ENCODE results near the gene SAMSN1. TPM values are rescaled to one million over a fixed set of nuclear protein-coding genes. Genes with fewer than 3 reads are reported as not detected.

Gene SAMSN1
- total RNA-seq, 2 experiments from 2014 or later = 121 to 125 TPM

GRCh38 chr21:14483296-14483695 lies 62.8 kb downstream of the SAMSN1 start:
- Mint-ChIP-seq H3K4me1 (peaks cover 55% of the 10 kb centered on the region), H3K27me3 (no peaks in the 10 kb centered on the region), H3K9me3 (peaks cover 14% of the 10 kb centered on the region), H3K4me3 (peak overlapping the region; percentile 31), H3K27ac (peak overlapping the region; percentile 81), H3K36me3 (peaks cover 66% of the 10 kb centered on the region)
- no peak for ATAC-seq (ENCODE audit: low read depth)
- DNase-seq = no peak
- POLR2A ChIA-PET = interaction anchor here (1.0 to 2.4 kb wide), 3 partner anchors 9 to 58 kb away, joined by 3 to 8 read pairs (median 5); no protein-coding TSS in a partner anchor

GRCh38 chr21:14482165-14482564 lies 64.0 kb downstream of the SAMSN1 start:
- Mint-ChIP-seq H3K36me3 (peaks cover 61% of the 10 kb centered on the region), H3K9me3 (peaks cover 14% of the 10 kb centered on the region), H3K4me1 (peaks cover 49% of the 10 kb centered on the region), H3K27me3 (no peaks in the 10 kb centered on the region), H3K4me3 (peak overlapping the region; percentile 53), H3K27ac (peak overlapping the region; percentile 95)
- ATAC-seq (ENCODE audit: low read depth) (peak; percentile 90), DNase-seq (no peak)
- POLR2A ChIA-PET = interaction anchor here (0.9 to 2.4 kb wide), 3 partner anchors 10 to 99 kb away, joined by 4 to 8 read pairs (median 5); partner anchors contain the start of gene HSPA13

- Mint-ChIP-seq H3K27ac (peak overlapping the region; percentile 75), H3K4me3 (no peak overlapping the region), H3K36me3 (peaks cover 55% of the 10 kb centered on the region), H3K9me3 (peaks cover 14% of the 10 kb centered on the region), H3K4me1 (peaks cover 51% of the 10 kb centered on the region), H3K27me3 (no peaks in the 10 kb centered on the region)
- POLR2A ChIA-PET = interaction anchor here (0.6 to 0.7 kb wide), 2 partner anchors 9 to 205 kb away, joined by 3 read pairs; no protein-coding TSS in a partner anchor
- ATAC-seq (ENCODE audit: low read depth) (no peak), DNase-seq (no peak)
Observed at GRCh38 chr21:14480411-14481031, 65.6 kb downstream of the SAMSN1 start.

DNA sequence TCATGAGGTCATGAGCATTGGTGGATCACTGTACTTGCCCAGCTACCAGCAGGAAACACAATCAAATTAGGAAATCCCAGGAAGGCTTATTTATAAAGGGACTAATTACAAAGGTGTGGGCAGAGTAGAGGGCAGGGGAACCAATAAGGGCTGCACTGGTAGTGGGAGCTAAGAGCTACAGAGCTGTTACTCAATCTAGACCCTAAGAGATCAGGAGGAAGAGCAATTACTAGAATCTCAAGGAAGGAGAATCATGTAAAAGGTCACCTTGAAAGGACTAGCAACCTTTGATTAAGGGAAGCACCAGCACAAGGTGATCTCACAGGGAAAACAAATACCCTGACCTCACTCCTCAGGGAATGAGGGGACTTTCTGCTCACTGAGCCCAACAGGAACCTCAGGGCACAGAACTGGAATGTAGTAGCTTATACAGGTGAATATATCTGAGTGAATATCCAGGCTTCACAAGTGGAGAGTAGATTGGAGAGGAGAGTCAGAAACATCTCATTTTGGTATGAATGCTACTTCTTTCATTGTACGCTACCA lies 66.8 kb downstream of the SAMSN1 start:
- ATAC-seq (ENCODE audit: low read depth) (no peak), DNase-seq (no peak)
- Mint-ChIP-seq H3K27me3 (no peaks in the 10 kb centered on the region), H3K27ac (peak overlapping the region; percentile 49), H3K4me3 (no peak overlapping the region), H3K4me1 (peaks cover 44% of the 10 kb centered on the region), H3K36me3 (peaks cover 45% of the 10 kb centered on the region), H3K9me3 (peaks cover 8% of the 10 kb centered on the region)
- POLR2A ChIA-PET = no interaction called here

DNA sequence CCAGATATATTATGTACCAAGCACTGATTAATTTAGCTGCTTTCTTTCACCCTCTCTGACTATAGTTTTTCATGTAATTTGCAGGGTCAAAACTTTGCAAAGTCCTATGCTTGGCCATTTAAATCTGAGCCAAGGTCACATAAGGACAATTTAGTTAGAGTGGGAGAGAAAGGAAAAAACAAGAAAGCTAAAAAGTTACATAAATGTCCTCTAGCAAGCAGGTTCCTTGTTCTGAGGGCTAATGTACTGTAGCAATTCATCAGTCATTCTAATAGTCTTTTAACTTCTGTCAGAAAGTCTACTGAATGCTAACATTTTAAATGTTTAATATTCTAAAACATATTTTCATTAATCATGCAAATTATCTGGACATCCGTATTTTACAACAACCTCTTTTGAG lies 68.3 kb downstream of the SAMSN1 start:
- peaks cover 31% of the 10 kb centered on the region for H3K36me3 Mint-ChIP-seq
- no peaks in the 10 kb centered on the region for H3K27me3 Mint-ChIP-seq
- POLR2A ChIA-PET = no interaction called here
- H3K9me3 Mint-ChIP-seq = peaks cover 2% of the 10 kb centered on the region
- no peak overlapping the region for H3K4me3 Mint-ChIP-seq
- ATAC-seq (ENCODE audit: low read depth) (no peak), DNase-seq (no peak)
- no peak overlapping the region for H3K27ac Mint-ChIP-seq
- H3K4me1 Mint-ChIP-seq = peaks cover 33% of the 10 kb centered on the region

DNA sequence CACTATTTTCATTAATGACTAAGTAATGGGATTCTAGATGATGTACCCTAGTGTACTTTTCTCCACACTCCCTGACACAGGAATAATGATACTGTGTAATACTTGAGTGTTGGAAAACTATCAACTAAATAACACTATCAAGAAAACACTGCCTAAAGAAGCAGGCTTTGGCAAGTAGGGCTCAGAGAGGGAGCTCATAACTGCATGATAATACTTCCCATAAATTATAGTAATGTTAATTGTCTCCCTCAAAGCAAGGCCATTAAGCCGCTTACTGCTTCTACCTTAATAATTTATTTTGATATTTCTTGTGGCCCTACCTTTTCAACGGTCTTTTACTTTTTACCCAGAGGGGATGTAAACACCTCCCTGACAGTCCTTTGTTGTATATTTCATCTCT lies 69.0 kb downstream of the SAMSN1 start:
- peaks cover 30% of the 10 kb centered on the region for H3K4me1 Mint-ChIP-seq
- POLR2A ChIA-PET = no interaction called here
- no peak overlapping the region for H3K27ac Mint-ChIP-seq
- no peak overlapping the region for H3K4me3 Mint-ChIP-seq
- H3K27me3 Mint-ChIP-seq = no peaks in the 10 kb centered on the region
- no peak for DNase-seq
- peaks cover 30% of the 10 kb centered on the region for H3K36me3 Mint-ChIP-seq
- ATAC-seq (ENCODE audit: low read depth) = no peak
- peaks cover 2% of the 10 kb centered on the region for H3K9me3 Mint-ChIP-seq

- peaks cover 9% of the 10 kb centered on the region for H3K9me3 Mint-ChIP-seq
- no peak overlapping the region for H3K4me3 Mint-ChIP-seq
- no peaks in the 10 kb centered on the region for H3K27me3 Mint-ChIP-seq
- peaks cover 33% of the 10 kb centered on the region for H3K36me3 Mint-ChIP-seq
- no peak overlapping the region for H3K27ac Mint-ChIP-seq
- POLR2A ChIA-PET = no interaction called here
- DNase-seq = no peak
- no peak for ATAC-seq (ENCODE audit: low read depth)
- peaks cover 16% of the 10 kb centered on the region for H3K4me1 Mint-ChIP-seq
Observed at GRCh38 chr21:14474995-14475394, 71.1 kb downstream of the SAMSN1 start.

DNA sequence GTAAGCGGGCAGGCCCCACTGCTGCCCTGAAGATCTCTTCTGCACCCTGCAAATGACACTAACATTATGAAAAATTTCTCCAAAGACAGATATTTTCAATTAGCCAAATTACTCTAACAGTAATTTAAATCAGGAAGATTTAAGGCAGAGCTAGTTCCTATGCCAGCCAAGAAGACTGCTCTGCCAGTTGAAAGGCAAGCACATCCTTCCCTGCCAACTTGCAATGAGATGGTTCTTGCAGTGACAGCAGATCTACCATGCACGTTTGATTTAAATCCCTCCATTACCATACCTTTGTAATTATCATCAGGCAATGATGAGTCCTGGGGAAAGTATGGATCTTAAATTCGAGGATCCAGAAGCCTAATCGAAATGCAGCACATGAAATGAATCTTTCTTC lies 76.5 kb downstream of the SAMSN1 start:
- H3K27ac Mint-ChIP-seq = no peak overlapping the region
- no peaks in the 10 kb centered on the region for H3K4me1 Mint-ChIP-seq
- H3K9me3 Mint-ChIP-seq = peaks cover 11% of the 10 kb centered on the region
- ATAC-seq (ENCODE audit: low read depth) (no peak), DNase-seq (no peak)
- peaks cover 22% of the 10 kb centered on the region for H3K36me3 Mint-ChIP-seq
- no peaks in the 10 kb centered on the region for H3K27me3 Mint-ChIP-seq
- no peak overlapping the region for H3K4me3 Mint-ChIP-seq
- POLR2A ChIA-PET = no interaction called here

- ATAC-seq (ENCODE audit: low read depth) (no peak), DNase-seq (no peak)
- Mint-ChIP-seq H3K4me3 (no peak overlapping the region), H3K27ac (no peak overlapping the region), H3K36me3 (peaks cover 29% of the 10 kb centered on the region), H3K4me1 (no peaks in the 10 kb centered on the region), H3K27me3 (no peaks in the 10 kb centered on the region), H3K9me3 (peaks cover 13% of the 10 kb centered on the region)
- POLR2A ChIA-PET = no interaction called here
Observed at GRCh38 chr21:14466715-14467114, 79.4 kb downstream of the SAMSN1 start.

GRCh38 chr21:14457762-14458161 lies 88.4 kb downstream of the SAMSN1 start:
- Mint-ChIP-seq H3K27me3 (no peaks in the 10 kb centered on the region), H3K9me3 (peaks cover 12% of the 10 kb centered on the region)
- ATAC-seq (ENCODE audit: low read depth) = no peak

GRCh38 chr21:14456911-14457310 lies 89.2 kb downstream of the SAMSN1 start:
- ATAC-seq (ENCODE audit: low read depth) (no peak), DNase-seq (no peak)
- Mint-ChIP-seq H3K27me3 (no peaks in the 10 kb centered on the region), H3K9me3 (peaks cover 10% of the 10 kb centered on the region), H3K36me3 (peaks cover 22% of the 10 kb centered on the region), H3K27ac (no peak overlapping the region), H3K4me1 (peaks cover 32% of the 10 kb centered on the region), H3K4me3 (no peak overlapping the region)
- POLR2A ChIA-PET = no interaction called here

More at GRCh38 chr21:14457762-14458161, 88.4 kb downstream of the SAMSN1 start:
- no peak overlapping the region for H3K27ac Mint-ChIP-seq
- POLR2A ChIA-PET = no interaction called here
- no peak overlapping the region for H3K4me3 Mint-ChIP-seq
- no peak for DNase-seq
- H3K36me3 Mint-ChIP-seq = peaks cover 25% of the 10 kb centered on the region
- peaks cover 32% of the 10 kb centered on the region for H3K4me1 Mint-ChIP-seq

DNA sequence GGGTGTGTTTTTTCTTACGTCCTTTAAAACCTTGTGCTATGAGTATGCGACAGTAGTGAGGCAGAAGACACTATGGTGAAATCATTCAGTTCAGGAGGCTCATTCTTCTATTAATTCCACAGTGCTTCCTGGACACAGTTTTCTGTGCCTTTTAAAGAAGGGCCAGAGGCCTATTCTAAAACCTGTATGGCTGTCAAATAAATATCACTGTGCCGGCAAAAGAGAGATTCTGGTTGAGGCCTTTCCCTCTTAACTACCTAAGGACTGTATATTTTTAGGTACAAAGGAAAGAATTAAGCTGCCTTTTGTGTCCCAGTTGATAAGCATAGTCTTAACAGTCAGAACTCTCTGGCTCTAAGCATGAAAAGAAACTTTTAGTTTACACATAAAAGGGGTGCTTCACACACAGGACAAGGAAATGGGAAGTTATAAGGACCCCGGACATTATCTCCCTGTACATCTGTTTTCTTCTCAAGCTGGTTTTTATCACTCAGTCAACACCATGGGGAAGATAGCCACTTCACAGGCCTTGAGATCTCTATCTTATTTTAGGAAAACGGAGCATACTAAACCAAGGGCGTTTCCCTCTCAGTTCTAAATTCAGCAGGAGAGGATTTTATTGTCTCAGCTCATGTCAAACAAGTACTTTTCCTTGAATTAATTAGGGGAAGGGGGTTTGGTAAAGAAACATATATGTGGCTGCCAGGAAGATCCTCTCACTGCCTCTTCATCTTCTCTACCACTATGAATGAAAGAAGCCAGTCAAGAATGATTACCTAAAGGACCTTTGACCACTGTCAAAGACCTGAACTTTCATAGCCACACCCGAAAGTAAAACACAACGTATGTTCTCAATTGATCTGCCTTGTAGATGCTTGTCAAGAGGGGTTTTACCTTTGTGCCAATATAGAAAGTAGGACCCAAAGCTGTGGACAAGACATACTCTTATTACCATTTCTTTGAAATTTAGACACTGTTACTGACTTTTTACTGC lies 91.8 kb downstream of the SAMSN1 start:
- Mint-ChIP-seq H3K4me3 (peak overlapping the region; percentile 53), H3K27me3 (no peaks in the 10 kb centered on the region), H3K4me1 (peaks cover 46% of the 10 kb centered on the region), H3K27ac (peak overlapping the region; percentile 85), H3K9me3 (peaks cover 7% of the 10 kb centered on the region), H3K36me3 (peaks cover 29% of the 10 kb centered on the region)
- DNase-seq (no peak), ATAC-seq (ENCODE audit: low read depth) (peak; percentile 24)
- POLR2A ChIA-PET = interaction anchor here (1.5 to 2.0 kb wide), 2 partner anchors 28 to 72 kb away, joined by 3 to 8 read pairs; partner anchors contain the start of gene HSPA13

DNA sequence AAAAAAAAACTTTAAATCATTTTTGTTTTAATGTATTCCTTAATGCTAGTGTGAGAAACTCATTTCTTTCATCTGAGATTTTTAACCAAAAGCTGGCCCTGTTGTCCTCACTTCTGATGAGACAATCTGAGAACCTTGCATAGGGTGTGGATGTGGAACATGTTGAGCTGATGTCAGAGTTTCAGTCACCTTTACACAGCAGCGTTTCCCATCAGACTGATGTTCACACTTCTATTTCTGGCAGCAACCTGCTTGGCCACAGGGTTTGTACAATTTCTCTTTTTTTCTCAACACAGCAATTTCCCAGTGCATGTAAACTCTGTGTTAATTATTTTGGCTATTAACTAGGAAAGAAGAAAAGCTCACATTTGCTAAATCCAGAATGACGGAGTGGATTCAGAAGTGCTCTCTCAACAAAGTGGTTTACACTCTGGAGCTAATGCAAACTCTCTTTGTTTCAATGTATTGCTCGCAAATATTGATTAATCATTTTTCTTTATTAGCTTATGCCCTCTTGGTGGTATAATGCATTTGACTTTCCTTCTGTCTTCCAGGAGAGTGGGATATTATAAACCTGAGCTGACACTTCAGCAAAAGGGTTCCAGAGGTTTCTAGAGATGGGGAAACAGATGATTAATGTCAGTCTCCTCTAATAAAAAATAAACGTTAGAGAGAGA lies 92.6 kb downstream of the SAMSN1 start:
- peaks cover 6% of the 10 kb centered on the region for H3K9me3 Mint-ChIP-seq
- peak overlapping the region; percentile 85 for H3K27ac Mint-ChIP-seq
- H3K36me3 Mint-ChIP-seq = peaks cover 27% of the 10 kb centered on the region
- DNase-seq = no peak
- POLR2A ChIA-PET = interaction anchor here (0.7 to 2.0 kb wide), 4 partner anchors 29 to 282 kb away, joined by 3 to 8 read pairs (median 4); partner anchors contain the start of gene HSPA13
- ATAC-seq (ENCODE audit: low read depth) = peak; percentile 74
- H3K27me3 Mint-ChIP-seq = no peaks in the 10 kb centered on the region
- H3K4me3 Mint-ChIP-seq = peak overlapping the region; percentile 53
- peaks cover 49% of the 10 kb centered on the region for H3K4me1 Mint-ChIP-seq
